SK-N-SH treated with all-trans-retinoic acid at 6 μM for 48 hours (cell line): ENCODE measurements around the gene CROCC2.

Experiments
- BACH2 ChIP-seq: fragments of 250-450 bp; sonication (Bioruptor Pico); IDR thresholded peaks from 2 replicates; pipeline ENCODE4 v1.9.0; 2021; ENCODE audit warnings: mild to moderate bottlenecking, borderline replicate concordance
- CREB5 ChIP-seq: fragments of 250-450 bp; sonication (Bioruptor Pico); IDR thresholded peaks from 2 replicates; pipeline ENCODE4 v1.5.1; 2020; ENCODE audit warnings: low read depth, mild to moderate bottlenecking, moderate library complexity
- PATZ1 ChIP-seq: fragments of 250-450 bp; sonication (Bioruptor Pico); IDR thresholded peaks from 2 replicates; pipeline ENCODE4 v1.8.0; 2020; ENCODE audit warnings: mild to moderate bottlenecking, moderate library complexity, borderline replicate concordance

- TF ChIP-seq CREB5 = no peak
- no peak for TF ChIP-seq PATZ1 (CRISPR knock-in tag)
- TF ChIP-seq BACH2 (CRISPR knock-in tag) = no peak
Observed at GRCh38 chr2:240962300-240963064, 56.3 kb downstream of the CROCC2 start.
